ENCODE measurements around the gene PHAX. TPM values are rescaled to one million over a fixed set of nuclear protein-coding genes. Genes with fewer than 3 reads are reported as not detected.

The PHAX gene
- total and polyA plus RNA-seq, 2 donors (not counting 1 experiment from before 2014, with no cell fraction given), result 54.5 to 103 TPM

GRCh38 chr5:126595486-126596083 is 5.2 kb upstream of the PHAX start:
- no peaks in the 10 kb centered on the region for H3K36me3 ChIP-seq (ENCODE audit: control insufficient read depth, insufficient read depth, low read length)
- no peak overlapping the region for H3K9ac ChIP-seq (ENCODE audit: insufficient read depth, low read length)
- no peak for DNase-seq (ENCODE audit: low read depth in 2 of 2)

DNA sequence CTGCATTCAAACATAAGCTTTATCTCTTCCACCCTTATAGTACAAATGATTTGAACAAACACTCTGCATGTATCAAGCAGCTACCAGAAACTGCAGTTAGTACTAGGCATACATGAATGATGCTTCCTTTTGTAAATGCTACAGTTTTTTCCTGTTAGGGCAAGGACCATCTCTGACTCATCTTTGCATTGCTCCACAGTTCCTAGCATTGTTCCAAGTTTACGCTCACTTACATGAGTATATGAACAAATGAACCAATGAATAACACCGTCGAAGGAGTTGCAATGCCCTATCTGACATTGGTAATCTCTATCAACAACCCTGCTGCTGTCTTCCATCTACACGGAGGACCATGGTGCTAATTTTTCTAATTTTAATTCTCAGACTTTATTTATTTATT is 3.6 kb upstream of the PHAX start:
- Histone ChIP-seq H3K27ac (ENCODE audit: insufficient read depth, low read length) (no peak overlapping the region), H4K20me1 (ENCODE audit: control insufficient read depth, extremely low read depth, insufficient read depth, low read length) (no peaks in the 10 kb centered on the region), H3K9ac (ENCODE audit: insufficient read depth, low read length) (no peak overlapping the region), H3K79me2 (ENCODE audit: control insufficient read depth, insufficient read depth, low read length) (peaks cover 19% of the 10 kb centered on the region), H3K4me2 (ENCODE audit: extremely low read depth, insufficient read depth, low read length) (no peak overlapping the region), H2AFZ (ENCODE audit: low read length) (no peak overlapping the region), H3K4me1 (ENCODE audit: control insufficient read depth, extremely low read depth, insufficient read depth, low read length) (peaks cover 3% of the 10 kb centered on the region), H3K4me3 (replicated peaks in 1 of 4; ENCODE audit: control extremely low read depth in 1 of 4, insufficient read depth in 1 of 4, low read depth in 3 of 4, low read length in 4 of 4) (no peak overlapping the region), H3K36me3 (ENCODE audit: control insufficient read depth, insufficient read depth, low read length) (no peaks in the 10 kb centered on the region), H3K9me3 (ENCODE audit: control insufficient read depth, insufficient read depth, low read depth, low read length) (no peaks in the 10 kb centered on the region), H3K27me3 (ENCODE audit: control insufficient read depth, insufficient read depth, low read length) (no peaks in the 10 kb centered on the region)
- TF ChIP-seq EZH2 (IDR thresholded peaks at IDR 0.05; ENCODE audit: low read length, missing control alignments) (no peak), CTCF (conservative IDR thresholded peaks at IDR 0.05 in 1 of 2, IDR thresholded peaks at IDR 0.05 in 1 of 2; ENCODE audit: low read depth in 1 of 2, low read length in 2 of 2) (no peak)
- peak; percentile 84 to 90 for DNase-seq (ENCODE audit: low read depth in 2 of 2)

More at GRCh38 chr5:126595486-126596083, 5.2 kb upstream of the PHAX start:
- Histone ChIP-seq H3K9me3 (ENCODE audit: control insufficient read depth, insufficient read depth, low read depth, low read length) (no peaks in the 10 kb centered on the region), H3K27me3 (ENCODE audit: control insufficient read depth, insufficient read depth, low read length) (no peaks in the 10 kb centered on the region), H3K79me2 (ENCODE audit: control insufficient read depth, insufficient read depth, low read length) (peaks cover 5% of the 10 kb centered on the region), H3K4me2 (ENCODE audit: extremely low read depth, insufficient read depth, low read length) (peak overlapping the region; percentile 21), H3K4me3 (replicated peaks in 1 of 4; ENCODE audit: control extremely low read depth in 1 of 4, insufficient read depth in 1 of 4, low read depth in 3 of 4, low read length in 4 of 4) (peak overlapping the region in 3 of 4 experiments; percentile 12 to 70 (median 69)), H4K20me1 (ENCODE audit: control insufficient read depth, extremely low read depth, insufficient read depth, low read length) (no peaks in the 10 kb centered on the region), H3K4me1 (ENCODE audit: control insufficient read depth, extremely low read depth, insufficient read depth, low read length) (peaks cover 3% of the 10 kb centered on the region), H2AFZ (ENCODE audit: low read length) (peak overlapping the region; percentile 28), H3K27ac (ENCODE audit: insufficient read depth, low read length) (no peak overlapping the region)
- TF ChIP-seq EZH2 (IDR thresholded peaks at IDR 0.05; ENCODE audit: low read length, missing control alignments), result no peak
- TF ChIP-seq CTCF (conservative IDR thresholded peaks at IDR 0.05 in 1 of 2, IDR thresholded peaks at IDR 0.05 in 1 of 2; ENCODE audit: low read depth in 1 of 2, low read length in 2 of 2), result no peak

DNA sequence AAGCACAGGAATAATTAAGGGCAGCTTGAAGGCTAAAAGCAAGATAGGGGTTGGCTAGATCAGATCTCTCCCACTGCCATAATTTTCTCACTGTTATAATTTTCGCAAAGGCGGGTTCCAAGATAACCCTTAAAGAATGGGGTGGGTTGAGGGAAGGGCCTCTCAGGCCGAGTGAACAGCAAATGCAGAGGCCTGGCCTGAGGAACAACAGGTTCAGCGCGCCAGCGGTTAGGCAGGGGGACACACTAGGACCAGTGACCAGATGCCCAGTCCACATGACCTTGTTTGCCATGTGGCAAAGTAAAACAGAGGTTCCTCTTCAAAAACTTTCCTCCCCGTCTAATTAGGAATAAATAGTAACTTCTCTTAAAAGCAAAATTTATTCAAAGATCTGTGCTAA is 1.2 kb upstream of the PHAX start:
- Histone ChIP-seq H2AFZ (ENCODE audit: low read length) (no peak overlapping the region), H3K27ac (ENCODE audit: insufficient read depth, low read length) (no peak overlapping the region), H3K9me3 (ENCODE audit: control insufficient read depth, insufficient read depth, low read depth, low read length) (no peaks in the 10 kb centered on the region), H3K9ac (ENCODE audit: insufficient read depth, low read length) (no peak overlapping the region), H3K4me3 (replicated peaks in 1 of 4; ENCODE audit: control extremely low read depth in 1 of 4, insufficient read depth in 1 of 4, low read depth in 3 of 4, low read length in 4 of 4) (no peak overlapping the region), H4K20me1 (ENCODE audit: control insufficient read depth, extremely low read depth, insufficient read depth, low read length) (no peaks in the 10 kb centered on the region), H3K36me3 (ENCODE audit: control insufficient read depth, insufficient read depth, low read length) (no peaks in the 10 kb centered on the region), H3K4me2 (ENCODE audit: extremely low read depth, insufficient read depth, low read length) (no peak overlapping the region), H3K4me1 (ENCODE audit: control insufficient read depth, extremely low read depth, insufficient read depth, low read length) (peaks cover 2% of the 10 kb centered on the region), H3K27me3 (ENCODE audit: control insufficient read depth, insufficient read depth, low read length) (no peaks in the 10 kb centered on the region), H3K79me2 (ENCODE audit: control insufficient read depth, insufficient read depth, low read length) (peaks cover 33% of the 10 kb centered on the region)
- TF ChIP-seq EZH2 (IDR thresholded peaks at IDR 0.05; ENCODE audit: low read length, missing control alignments) (no peak), CTCF (conservative IDR thresholded peaks at IDR 0.05 in 1 of 2, IDR thresholded peaks at IDR 0.05 in 1 of 2; ENCODE audit: low read depth in 1 of 2, low read length in 2 of 2) (no peak)
- DNase-seq (ENCODE audit: low read depth in 2 of 2), result no peak

Data from fibroblast of lung (primary cell).